Mammary epithelial cell (primary cell): Measurements from ENCODE around the gene WNT10A.

ENCODE experiments used
- CTCF ChIP-seq, 2 donors: IDR thresholded peaks in 1 of 2; conservative IDR thresholded peaks in 1 of 2; 2 replicates each; pipeline ENCODE4 v1.5.1; 2011 to 2012; ENCODE audit warnings: inconsistent platforms in 2 of 2, low read length in 2 of 2, mild to moderate bottlenecking in 2 of 2, control low read depth in 1 of 2, low read depth in 1 of 2; ENCODE audit not compliant: insufficient read depth in 1 of 2; ENCODE audit errors: extremely low read depth in 1 of 2
- EZH2 ChIP-seq: IDR thresholded peaks from 2 replicates; pipeline ENCODE4 v1.6.1; 2012; ENCODE audit warnings: low read length, inconsistent platforms, borderline replicate concordance

DNA sequence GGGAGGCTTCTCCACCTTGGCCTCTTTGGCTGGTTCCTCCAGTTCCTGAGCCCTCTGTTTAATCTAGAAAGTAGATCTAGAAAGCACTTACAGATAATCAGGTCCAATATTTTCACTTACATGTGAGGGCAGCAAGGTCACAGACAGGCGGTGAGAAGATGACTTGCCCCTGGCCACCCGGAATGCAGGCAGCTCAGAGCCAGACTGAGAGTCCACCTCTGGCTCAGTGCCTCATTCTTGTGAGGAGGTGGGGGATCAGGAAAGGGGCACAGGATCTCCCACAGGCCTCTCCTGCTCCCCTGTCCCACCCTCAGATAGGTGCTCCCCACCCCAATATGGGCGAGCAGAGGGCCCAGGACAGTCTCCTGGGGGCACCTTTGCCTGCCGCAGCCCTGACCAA lies 15.3 kb upstream of the WNT10A start:
- TF ChIP-seq CTCF (conservative IDR thresholded peaks at IDR 0.05 in 1 of 2, IDR thresholded peaks at IDR 0.05 in 1 of 2; ENCODE audit: extremely low read depth in 1 of 2, insufficient read depth in 1 of 2, low read depth in 1 of 2, low read length in 2 of 2): no peak
- TF ChIP-seq EZH2: no peak
